ENCODE measurements around the gene CHD9.
"Not testable (repeated sequence)": the region's sequence is repeated elsewhere in the genome, so short reads cannot be mapped to it uniquely, and the experiment has no call there.

CHD9 gene

GRCh38 chr16:53290520-53290919 lies 235.7 kb downstream of the CHD9 start:
- DNase-seq, result no peak

GRCh38 chr16:53291757-53292392 lies 237.1 kb downstream of the CHD9 start:
- DNase-seq, result no peak

DNA sequence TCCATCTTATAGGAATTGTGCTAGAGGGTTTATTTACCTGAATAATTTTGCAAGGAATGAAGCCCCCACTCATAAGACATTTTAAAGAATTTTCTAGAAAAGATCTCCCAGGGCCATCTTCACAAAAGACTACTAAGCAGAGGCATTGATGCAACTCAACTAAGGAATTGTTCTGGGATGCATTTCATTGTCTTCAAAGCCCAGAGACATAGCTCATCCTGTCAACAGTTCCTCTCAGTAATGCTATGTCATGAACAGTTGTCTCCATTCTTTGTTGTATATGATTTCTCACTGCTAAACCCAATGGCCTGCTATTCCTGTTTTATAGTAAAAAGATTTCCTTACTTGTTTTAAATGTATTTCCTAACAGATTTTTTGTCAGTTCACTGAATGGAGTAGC lies 242.7 kb downstream of the CHD9 start:
- DNase-seq, result no peak

DNA sequence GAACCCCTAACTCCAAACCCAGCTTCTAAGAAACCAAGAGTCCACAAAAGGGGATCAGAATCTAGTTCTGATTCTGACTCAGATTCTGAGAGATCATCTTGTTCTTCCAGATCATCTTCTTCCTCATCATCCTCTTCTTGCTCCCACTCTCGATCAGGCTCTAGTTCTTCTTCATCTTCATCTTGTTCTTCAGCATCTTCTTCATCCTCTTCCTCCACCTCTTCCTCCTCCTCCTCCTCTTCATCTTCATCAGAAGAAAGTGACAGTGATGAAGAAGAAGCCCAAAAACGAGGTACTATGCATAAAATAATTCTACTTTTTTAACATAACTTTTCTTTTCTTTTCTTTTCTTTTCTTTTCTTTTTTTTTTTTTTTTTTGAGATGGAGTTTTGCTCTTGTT lies 249.5 kb downstream of the CHD9 start:
- no peak for DNase-seq

- DNase-seq, result no peak
These were observed 251.0 kb downstream of the CHD9 start for GRCh38 chr16:53305743-53306142.

- DNase-seq, result no peak
These were observed 254.7 kb downstream of the CHD9 start for GRCh38 chr16:53309457-53309856.

DNA sequence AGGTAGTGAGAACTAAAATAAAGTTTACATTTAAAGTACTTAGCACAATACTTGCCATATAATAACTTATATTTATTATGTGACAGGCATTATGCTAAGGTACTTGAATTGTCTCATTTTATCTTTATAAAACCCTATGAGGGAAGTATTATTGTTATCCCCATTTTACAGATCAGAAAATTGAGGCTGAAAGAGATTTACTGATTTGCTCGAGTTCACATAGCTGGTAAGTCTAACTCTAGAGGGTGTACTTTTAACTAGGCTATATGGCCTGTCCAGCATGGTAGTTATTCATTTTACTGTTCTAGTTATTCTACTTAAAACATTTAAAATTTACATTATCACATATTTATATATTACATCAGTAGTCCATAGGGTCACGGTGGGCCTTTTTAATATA lies 266.2 kb downstream of the CHD9 start:
- DNase-seq, result no peak

- no peak for DNase-seq
These were observed 269.1 kb downstream of the CHD9 start for GRCh38 chr16:53323924-53324323.

DNA sequence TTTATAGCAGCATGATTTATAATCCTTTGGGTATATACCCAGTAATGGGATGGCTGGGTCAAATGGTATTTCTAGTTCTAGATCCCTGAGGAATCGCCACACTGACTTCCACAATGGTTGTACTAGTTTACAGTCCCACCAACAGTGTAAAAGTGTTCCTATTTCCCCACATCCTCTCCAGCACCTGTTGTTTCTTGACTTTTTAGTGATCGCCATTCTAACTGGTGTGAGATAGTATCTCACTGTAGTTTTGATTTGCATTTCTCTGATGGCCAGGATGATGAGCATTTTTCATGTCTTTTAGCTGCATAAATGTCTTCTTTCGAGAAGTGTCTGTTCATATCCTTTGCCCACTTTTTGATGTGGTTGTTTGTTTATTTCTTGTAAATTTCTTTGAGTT lies 276.2 kb downstream of the CHD9 start:
- not testable (repeated sequence) for DNase-seq

DNA sequence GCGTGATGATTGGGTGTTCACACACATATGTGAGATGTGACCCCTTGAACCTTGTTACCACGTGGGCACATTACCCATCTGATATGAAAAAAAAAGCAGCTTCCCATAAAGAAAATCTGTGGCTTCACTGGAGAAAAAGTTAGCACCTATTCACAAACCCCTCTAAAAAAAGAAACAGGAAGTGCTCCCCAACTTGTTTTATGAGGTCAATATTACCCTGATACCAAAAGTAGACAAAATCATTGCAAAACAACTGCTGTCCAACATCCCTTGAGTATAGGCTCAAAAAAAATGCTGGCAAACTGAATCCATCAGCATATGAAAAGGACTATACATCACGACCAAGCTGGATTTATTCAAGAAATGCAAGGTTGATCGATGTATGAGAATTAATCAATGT lies 279.8 kb downstream of the CHD9 start:
- no peak for DNase-seq

- DNase-seq, result no peak
These were observed 282.5 kb downstream of the CHD9 start for GRCh38 chr16:53337294-53337693.

GRCh38 chr16:53341792-53342191 lies 287.0 kb downstream of the CHD9 start:
- no peak for DNase-seq

- DNase-seq, result no peak
These were observed 300.3 kb downstream of the CHD9 start for GRCh38 chr16:53355064-53355463.

GRCh38 chr16:53356478-53357207 lies 301.9 kb downstream of the CHD9 start:
- DNase-seq, result no peak

DNA sequence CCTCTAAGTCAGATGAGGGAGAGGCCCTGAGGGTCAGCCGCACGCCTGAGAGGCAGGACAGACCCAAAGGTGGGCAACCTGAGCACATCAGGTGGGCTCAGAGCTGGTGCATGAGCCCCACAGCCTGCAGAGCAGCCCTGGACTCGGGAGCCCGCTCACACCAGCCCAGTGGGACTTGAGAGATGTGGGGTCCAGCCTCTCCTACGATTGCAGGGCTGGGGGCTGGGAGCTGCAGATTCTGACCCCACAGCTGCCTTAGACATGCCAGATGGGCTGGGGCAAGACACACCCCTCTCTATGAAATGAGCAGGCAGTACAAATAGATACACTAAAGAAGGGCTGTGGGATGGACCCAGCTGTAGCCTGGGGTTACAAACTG lies 302.4 kb downstream of the CHD9 start:
- no peak for DNase-seq

DNA sequence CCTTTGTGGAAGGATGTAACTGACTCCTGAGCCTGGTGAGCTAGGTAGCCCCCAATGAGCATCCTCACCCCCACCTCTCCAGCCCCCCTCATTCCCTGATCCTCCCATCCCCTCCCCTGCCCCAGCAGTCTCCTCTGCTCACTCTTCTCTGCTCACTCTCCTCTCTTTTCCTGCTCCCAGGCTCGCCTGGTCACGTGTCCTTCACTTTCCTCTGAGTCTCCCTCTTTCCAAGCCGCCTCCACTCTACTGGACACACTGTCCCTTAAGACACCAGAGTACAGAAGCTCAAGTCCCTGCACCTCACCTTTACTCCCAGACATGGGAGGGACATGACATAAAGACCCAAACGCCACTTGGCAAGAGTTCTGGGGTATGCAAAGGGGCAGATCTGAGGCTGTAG lies 303.2 kb downstream of the CHD9 start:
- no peak for DNase-seq

DNA sequence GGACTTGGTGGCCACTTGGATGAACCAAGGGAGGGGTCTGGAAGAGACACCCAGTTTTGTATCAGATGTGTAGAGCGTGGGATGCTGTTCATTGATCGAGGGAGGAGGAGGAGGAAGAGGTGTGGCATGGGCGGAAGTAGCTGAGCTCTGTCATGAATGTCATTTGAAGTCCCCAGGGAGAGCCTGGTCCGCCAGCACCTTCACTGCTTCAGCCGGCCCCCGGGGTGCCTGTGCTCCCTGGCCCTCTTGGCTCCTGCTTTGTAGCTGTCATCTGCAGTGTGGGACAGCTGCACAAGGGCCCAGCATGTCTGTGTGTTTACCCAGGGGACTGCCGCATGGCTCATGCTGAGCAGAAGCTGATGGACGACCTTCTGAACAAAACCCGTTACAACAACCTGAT lies 304.1 kb downstream of the CHD9 start:
- DNase-seq, result no peak

DNA sequence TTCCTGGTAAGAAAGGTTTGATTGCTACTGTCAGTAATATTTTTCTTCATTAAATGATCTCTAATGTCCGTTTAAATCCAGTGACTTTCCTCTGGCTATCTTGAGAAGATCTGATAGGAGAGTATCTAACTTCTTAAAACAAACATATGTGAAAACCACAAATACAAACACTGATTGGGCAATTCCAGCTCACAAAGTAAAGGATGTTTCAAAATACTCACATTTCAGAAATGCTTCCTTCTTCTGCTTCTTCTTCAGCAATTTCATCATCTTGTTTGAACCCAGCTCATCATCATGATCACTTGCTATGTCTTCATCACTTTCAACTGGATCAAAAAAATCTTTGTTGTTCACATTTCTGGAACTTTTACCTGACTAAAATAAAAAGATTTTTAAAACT lies 315.1 kb downstream of the CHD9 start:
- no peak for DNase-seq

GRCh38 chr16:53370827-53371226 lies 316.0 kb downstream of the CHD9 start:
- DNase-seq, result no peak

GRCh38 chr16:53372992-53373871 lies 318.4 kb downstream of the CHD9 start:
- peak; percentile 46 to 78 (median 68) for DNase-seq

GRCh38 chr16:53374800-53375199 lies 320.0 kb downstream of the CHD9 start:
- no peak for DNase-seq

DNA sequence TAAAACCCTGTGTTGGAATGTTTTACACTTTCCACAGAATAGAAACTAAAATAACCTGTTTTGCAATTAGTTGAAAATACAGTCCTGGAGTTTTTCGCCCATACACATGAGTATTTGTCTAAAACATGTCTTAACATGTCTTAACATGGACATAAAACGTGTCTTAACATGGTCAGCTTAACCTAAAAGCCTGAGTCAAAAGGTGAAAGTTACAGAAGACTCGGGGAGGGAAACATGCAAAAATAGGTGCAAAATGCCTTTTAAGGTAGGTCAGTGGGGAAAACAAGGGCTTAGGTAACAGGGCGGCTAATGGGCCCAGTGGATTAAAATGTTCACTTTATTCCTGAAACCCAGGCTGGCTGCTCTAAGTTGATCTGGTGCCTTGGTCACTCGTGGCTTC lies 323.3 kb downstream of the CHD9 start:
- DNase-seq, result no peak
